A549 (cell line): ENCODE data around the gene DMC1. TPM values are rescaled to one million over a fixed set of nuclear protein-coding genes. Genes with fewer than 3 reads are reported as not detected.
A peak's percentile ranks its signal among the peaks of the same experiment; 100 is the strongest.

Experiments used
- ATAC-seq, 2 experiments: fragments of 200-7000 bp in 1 of 2; fragments of >200 bp in 1 of 2; cut with Nextera tagmentation in 1 of 2; cut with Tn5 transposase in 1 of 2; 3 replicates each; pipeline versions ENCODE4 v1.8.0 to v1.9.1; 2018 to 2020; ENCODE audit warnings: mild to moderate bottlenecking in 1 of 2, moderate library complexity in 1 of 2
- CTCF ChIA-PET: fragments of 300-600 bp; sonication (Branson Sonifier 250); formaldehyde crosslinking; extraction: SDS; loops from one replicate; lab custom pipeline; 2021; ENCODE audit warnings: antibody characterized with exemption, inconsistent platforms; lab: Yijun Ruan, JAX
- POLR2A ChIA-PET: fragments of 350-600 bp; formaldehyde crosslinking; extraction: SDS; loops from one replicate; lab custom pipeline; 2021; ENCODE audit warnings: antibody characterized with exemption, inconsistent platforms; lab: Yijun Ruan, JAX
- DNase-seq, 2 experiments: peaks; one replicate each; pipeline versions ENCODE4 v3.0.0 to v3.0.0-alpha.2; 2011 to 2016; ENCODE audit warnings: low read depth in 1 of 2, low spot score in 1 of 2
- FAIRE-seq: peaks from 2 replicates; lab custom pipeline; 2011; peaks lifted over from hg19 to GRCh38; lab: Jason Lieb, UNC
- H3K27ac ChIP-seq, 2 experiments: fragments of >200 bp; sonication (Bioruptor Twin); formaldehyde crosslinking; 3 replicates each; pipeline ENCODE4 v1.5.1; 2016 to 2017
- H3K4me1 ChIP-seq: fragments of >200 bp; sonication (Bioruptor Twin); formaldehyde crosslinking; 3 replicates; pipeline ENCODE4 v1.6.1; 2016
- H3K4me2 ChIP-seq: fragments of >200 bp; sonication (Bioruptor Twin); formaldehyde crosslinking; 3 replicates; pipeline ENCODE4 v1.6.1; 2016
- H3K4me3 ChIP-seq: fragments of >200 bp; sonication (Bioruptor Twin); formaldehyde crosslinking; 3 replicates; pipeline ENCODE4 v1.5.1; 2016
- H3K9me3 ChIP-seq: fragments of >200 bp; sonication (Bioruptor Twin); formaldehyde crosslinking; 3 replicates; pipeline ENCODE4 v1.6.1; 2016
- BHLHE40 ChIP-seq: IDR thresholded peaks from 2 replicates; pipeline ENCODE4 v1.6.1; 2012; ENCODE audit warnings: low read depth, low read length, inconsistent platforms
- CHD4 ChIP-seq: fragments of 200-600 bp; sonication (generic); IDR thresholded peaks from 2 replicates; pipeline ENCODE4 v1.6.1; 2016; ENCODE audit warnings: antibody characterized with exemption, mild to moderate bottlenecking, borderline replicate concordance
- FOXS1 ChIP-seq: fragments of 250-450 bp; sonication (Bioruptor Pico); IDR thresholded peaks from 2 replicates; pipeline ENCODE4 v1.5.0; 2020; ENCODE audit warnings: mild to moderate bottlenecking, moderate library complexity
- HOXA7 ChIP-seq: fragments of 250-450 bp; sonication (Bioruptor Pico); IDR thresholded peaks from 2 replicates; pipeline ENCODE4 v1.5.0; 2020; ENCODE audit warnings: mild to moderate bottlenecking, moderate library complexity
- HOXB13 ChIP-seq: fragments of 250-450 bp; sonication (Bioruptor Pico); IDR thresholded peaks from 2 replicates; pipeline ENCODE4 v1.5.0; 2020; ENCODE audit warnings: low read depth, mild to moderate bottlenecking, moderate library complexity
- JUN ChIP-seq, 2 experiments: fragments of >200 bp; sonication (Bioruptor Twin); formaldehyde crosslinking; IDR thresholded peaks; 2 replicates in 1 of 2; 3 replicates in 1 of 2; pipeline ENCODE4 v1.6.1; 2016 to 2017
- JUNB ChIP-seq: fragments of >200 bp; sonication (Bioruptor Twin); formaldehyde crosslinking; IDR thresholded peaks from 2 replicates; pipeline ENCODE4 v1.6.1; 2016
- KDM1A ChIP-seq: fragments of 200-600 bp; sonication (generic); IDR thresholded peaks from 2 replicates; pipeline ENCODE4 v1.6.1; 2016; ENCODE audit warnings: low read depth, mild to moderate bottlenecking
- MAFK ChIP-seq: fragments of 450-650 bp; IDR thresholded peaks from 2 replicates; pipeline ENCODE4 v1.6.1; 2014; ENCODE audit not compliant: partially characterized antibody
- NR3C1 ChIP-seq: fragments of >200 bp; sonication (Bioruptor Twin); formaldehyde crosslinking; IDR thresholded peaks from 3 replicates; pipeline ENCODE4 v1.6.1; 2017
- POLR2A ChIP-seq: IDR thresholded peaks from 2 replicates; pipeline ENCODE4 v1.6.1; 2012; ENCODE audit warnings: mild to moderate bottlenecking, low read length
- RARB ChIP-seq: fragments of 250-450 bp; sonication (Bioruptor Pico); IDR thresholded peaks from 2 replicates; pipeline ENCODE4 v1.8.0; 2021; ENCODE audit warnings: mild to moderate bottlenecking, moderate library complexity
- RFX5 ChIP-seq: fragments of 450-650 bp; IDR thresholded peaks from 2 replicates; pipeline ENCODE4 v1.7.1; 2014; ENCODE audit warnings: antibody characterized with exemption, mild to moderate bottlenecking, moderate library complexity
- RNF2 ChIP-seq: fragments of 200-600 bp; sonication (generic); IDR thresholded peaks from 2 replicates; pipeline ENCODE4 v1.6.1; 2016; ENCODE audit warnings: low read depth, mild to moderate bottlenecking, antibody characterized with exemption, moderate library complexity, borderline replicate concordance
- SMC3 ChIP-seq: fragments of >200 bp; sonication (Bioruptor Twin); formaldehyde crosslinking; IDR thresholded peaks from 3 replicates; pipeline ENCODE4 v1.6.1; 2018; ENCODE audit warnings: inconsistent platforms
- WGBS: methylation state at CpG from one replicate; pipeline ENCODE4 v1.1.6; 2017; ENCODE audit errors: missing lambda C conversion rate; 5-methylcytosine and 5-hydroxymethylcytosine counted together
- polyA plus RNA-seq, 4 experiments: library from polyadenylated mRNA; depleted of rRNA in 3 of 4; stranded (reverse); fragments of >200 nt; fragmentation: RNase III in 1 of 4; extraction: RNeasy Plus Mini Kit Qiagen cat#74134 plus additional on column Dnase treatment in 1 of 4; gene quantifications; 2 replicates in 3 of 4; 3 replicates in 1 of 4; pipeline ENCODE4 v1.2.3, GENCODE V29; 2011 to 2017
- TF ChIP-seq, protein P1 (sequence below): IDR thresholded peaks from 2 replicates; pipeline ENCODE4 v1.6.1; 2012
- TF ChIP-seq, protein P2 (sequence below): fragments of 450-650 bp; IDR thresholded peaks from 2 replicates; pipeline ENCODE4 v1.6.1; 2014; ENCODE audit warnings: antibody characterized with exemption
- TF ChIP-seq, protein P3 (sequence below): fragments of >200 bp; sonication (Bioruptor Twin); formaldehyde crosslinking; IDR thresholded peaks from 3 replicates; pipeline ENCODE4 v1.6.1; 2016
- TF ChIP-seq, protein P4 (sequence below): IDR thresholded peaks from 2 replicates; pipeline ENCODE4 v1.6.1; 2012; ENCODE audit warnings: low read depth, borderline replicate concordance
- TF ChIP-seq, protein P5 (sequence below): fragments of >200 bp; sonication (Bioruptor Twin); formaldehyde crosslinking; IDR thresholded peaks from 2 replicates; pipeline ENCODE4 v1.6.1; 2016

DMC1 gene
- polyA plus RNA-seq, 2 of the 4 experiments (the other 2 are of a cell fraction): 5.7 to 6.4 TPM

DNA sequence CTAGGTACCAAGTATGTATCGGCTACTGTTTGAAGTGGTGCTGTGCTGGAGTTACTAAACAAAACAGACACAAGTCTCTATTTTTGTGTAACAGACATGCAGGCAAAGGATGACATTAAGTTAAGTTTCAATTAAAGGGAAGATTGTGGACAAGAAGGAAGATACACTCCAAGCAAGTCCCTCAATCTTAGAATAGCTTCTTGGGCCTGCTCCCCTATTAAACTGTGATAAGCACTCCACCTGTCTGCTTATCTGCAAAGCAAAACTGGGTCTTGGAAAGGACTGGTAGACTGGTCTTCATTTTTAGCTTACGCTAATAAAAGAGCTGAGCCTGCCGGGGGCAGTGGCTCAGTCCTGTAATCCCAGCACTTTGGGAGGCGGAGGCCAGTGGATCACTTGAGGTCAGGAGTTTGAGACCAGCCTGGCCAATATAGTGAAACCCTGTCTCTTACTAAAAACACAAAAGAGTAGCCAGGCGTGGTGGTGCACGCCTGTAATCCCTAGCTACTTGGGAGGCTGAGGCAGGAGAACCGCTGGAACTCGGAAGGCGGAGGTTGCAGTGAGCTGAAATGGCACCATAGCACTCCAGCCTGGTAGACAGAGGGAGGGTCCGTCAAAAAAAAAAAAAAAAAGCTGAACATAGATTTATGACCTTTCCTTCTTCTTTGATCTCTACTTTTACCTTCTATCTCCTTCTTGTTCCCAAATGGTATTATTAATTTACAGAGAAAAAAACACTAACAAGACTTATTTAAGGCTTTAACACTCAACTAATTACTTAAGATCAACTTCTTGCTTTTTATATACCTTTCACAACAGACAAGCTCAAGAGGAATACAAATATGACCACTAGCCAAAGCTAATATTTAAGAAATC is 67.9 kb downstream of the DMC1 start:
- peaks cover 28% of the 10 kb centered on the region; the same call in 2 of the 3 replicates for H3K4me1 ChIP-seq
- peak overlapping the region; percentile 98 for H3K4me2 ChIP-seq
- H3K27ac ChIP-seq: no peak overlapping the region
- H3K4me3 ChIP-seq: no peak overlapping the region
- CTCF ChIA-PET: interaction anchor here (0.5 to 0.8 kb wide), 2 partner anchors 70 to 144 kb away, joined by 3 read pairs; no protein-coding TSS in a partner anchor
- no peaks in the 10 kb centered on the region for H3K9me3 ChIP-seq
- 94% methylated on average over 10 of the region's 10 CpGs for WGBS
- DNase-seq (no peak), ATAC-seq (no peak), FAIRE-seq (no peak)
- no peak for TF ChIP-seq HOXA7 (CRISPR knock-in tag)
- no peak for TF ChIP-seq SMC3
- no peak for TF ChIP-seq KDM1A
- no peak for TF ChIP-seq JUNB
- no peak for TF ChIP-seq FOXS1 (CRISPR knock-in tag)
- TF ChIP-seq NR3C1: no peak
- POLR2A ChIA-PET: interaction anchor here (0.5 to 0.6 kb wide), 2 partner anchors 10 to 161 kb away, joined by 3 read pairs; no protein-coding TSS in a partner anchor

DNA sequence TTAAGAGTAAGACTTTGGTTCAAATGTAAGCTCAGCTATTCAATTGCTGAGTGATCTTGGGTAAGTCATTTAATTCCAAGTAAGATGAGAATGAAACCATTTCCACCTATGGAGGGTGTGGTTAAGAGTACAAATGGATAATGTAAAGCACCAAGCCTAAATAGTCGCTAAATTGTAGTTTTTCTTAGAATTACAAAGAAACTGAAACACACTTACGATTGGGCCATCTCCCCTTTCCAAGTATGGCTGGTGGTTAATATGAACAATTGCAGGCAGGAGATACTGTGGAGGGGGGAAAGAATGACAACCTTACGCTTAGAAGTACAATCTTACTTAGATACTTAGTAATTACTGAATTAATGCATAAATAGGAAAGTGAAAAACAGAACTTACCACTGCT is 72.1 kb downstream of the DMC1 start:
- 88% methylated on average over 3 of the region's 3 CpGs for WGBS
- Histone ChIP-seq H3K4me3 (no peak overlapping the region), H3K27ac (no peak overlapping the region), H3K4me2 (no peak overlapping the region), H3K9me3 (no peaks in the 10 kb centered on the region), H3K4me1 (peaks cover 17% of the 10 kb centered on the region; the same call in 2 of the 3 replicates)
- ChIA-PET CTCF (interaction anchor here (1.7 kb wide), 1 partner anchor 8 kb away, joined by 4 read pairs; no protein-coding TSS in a partner anchor), POLR2A (no interaction called here)
- ATAC-seq: no peak
- FAIRE-seq: no peak
- TF ChIP-seq, protein P1, sequence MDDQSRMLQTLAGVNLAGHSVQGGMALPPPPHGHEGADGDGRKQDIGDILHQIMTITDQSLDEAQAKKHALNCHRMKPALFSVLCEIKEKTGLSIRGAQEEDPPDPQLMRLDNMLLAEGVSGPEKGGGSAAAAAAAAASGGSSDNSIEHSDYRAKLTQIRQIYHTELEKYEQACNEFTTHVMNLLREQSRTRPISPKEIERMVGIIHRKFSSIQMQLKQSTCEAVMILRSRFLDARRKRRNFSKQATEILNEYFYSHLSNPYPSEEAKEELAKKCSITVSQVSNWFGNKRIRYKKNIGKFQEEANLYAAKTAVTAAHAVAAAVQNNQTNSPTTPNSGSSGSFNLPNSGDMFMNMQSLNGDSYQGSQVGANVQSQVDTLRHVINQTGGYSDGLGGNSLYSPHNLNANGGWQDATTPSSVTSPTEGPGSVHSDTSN: no peak
- TF ChIP-seq HOXA7 (CRISPR knock-in tag) (no peak), CHD4 (no peak), HOXB13 (CRISPR knock-in tag) (no peak), KDM1A (no peak), JUN (IDR thresholded peaks at IDR 0.05) (no peak), RARB (CRISPR knock-in tag) (no peak), MAFK (no peak), FOXS1 (CRISPR knock-in tag) (no peak), RNF2 (no peak), BHLHE40 (no peak), POLR2A (no peak), NR3C1 (no peak), RFX5 (no peak)
- TF ChIP-seq, protein P2, sequence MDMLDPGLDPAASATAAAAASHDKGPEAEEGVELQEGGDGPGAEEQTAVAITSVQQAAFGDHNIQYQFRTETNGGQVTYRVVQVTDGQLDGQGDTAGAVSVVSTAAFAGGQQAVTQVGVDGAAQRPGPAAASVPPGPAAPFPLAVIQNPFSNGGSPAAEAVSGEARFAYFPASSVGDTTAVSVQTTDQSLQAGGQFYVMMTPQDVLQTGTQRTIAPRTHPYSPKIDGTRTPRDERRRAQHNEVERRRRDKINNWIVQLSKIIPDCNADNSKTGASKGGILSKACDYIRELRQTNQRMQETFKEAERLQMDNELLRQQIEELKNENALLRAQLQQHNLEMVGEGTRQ: no peak
- TF ChIP-seq, protein P3, sequence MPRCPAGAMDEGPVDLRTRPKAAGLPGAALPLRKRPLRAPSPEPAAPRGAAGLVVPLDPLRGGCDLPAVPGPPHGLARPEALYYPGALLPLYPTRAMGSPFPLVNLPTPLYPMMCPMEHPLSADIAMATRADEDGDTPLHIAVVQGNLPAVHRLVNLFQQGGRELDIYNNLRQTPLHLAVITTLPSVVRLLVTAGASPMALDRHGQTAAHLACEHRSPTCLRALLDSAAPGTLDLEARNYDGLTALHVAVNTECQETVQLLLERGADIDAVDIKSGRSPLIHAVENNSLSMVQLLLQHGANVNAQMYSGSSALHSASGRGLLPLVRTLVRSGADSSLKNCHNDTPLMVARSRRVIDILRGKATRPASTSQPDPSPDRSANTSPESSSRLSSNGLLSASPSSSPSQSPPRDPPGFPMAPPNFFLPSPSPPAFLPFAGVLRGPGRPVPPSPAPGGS: no peak
- TF ChIP-seq, protein P4, sequence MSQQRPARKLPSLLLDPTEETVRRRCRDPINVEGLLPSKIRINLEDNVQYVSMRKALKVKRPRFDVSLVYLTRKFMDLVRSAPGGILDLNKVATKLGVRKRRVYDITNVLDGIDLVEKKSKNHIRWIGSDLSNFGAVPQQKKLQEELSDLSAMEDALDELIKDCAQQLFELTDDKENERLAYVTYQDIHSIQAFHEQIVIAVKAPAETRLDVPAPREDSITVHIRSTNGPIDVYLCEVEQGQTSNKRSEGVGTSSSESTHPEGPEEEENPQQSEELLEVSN: no peak
- TF ChIP-seq, protein P5, sequence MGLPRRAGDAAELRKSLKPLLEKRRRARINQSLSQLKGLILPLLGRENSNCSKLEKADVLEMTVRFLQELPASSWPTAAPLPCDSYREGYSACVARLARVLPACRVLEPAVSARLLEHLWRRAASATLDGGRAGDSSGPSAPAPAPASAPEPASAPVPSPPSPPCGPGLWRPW: no peak
- no peak for DNase-seq
